HepG2 (cell line): ENCODE results near the gene FUT6. TPM values are rescaled to one million over a fixed set of nuclear protein-coding genes. Genes with fewer than 3 reads are reported as not detected.

ENCODE experiments used
- ATF7 ChIP-seq, 2 experiments: fragments of 450-650 bp in 1 of 2; sonication (generic) in 1 of 2; formaldehyde crosslinking in 1 of 2; IDR thresholded peaks; 2 replicates each; pipeline versions ENCODE4 v1.4.0 to v1.6.1; 2016 to 2020; ENCODE audit warnings: antibody characterized with exemption in 1 of 2, mild to moderate bottlenecking in 1 of 2, missing genetic modification reagents in 1 of 2
- BHLHE40 ChIP-seq: IDR thresholded peaks from 2 replicates; pipeline ENCODE4 v1.6.1; 2011; ENCODE audit warnings: low read length, improper control_type of control experiment
- HOXA3 ChIP-seq: sonication (generic); formaldehyde crosslinking; IDR thresholded peaks from 2 replicates; pipeline ENCODE4 v1.5.0; 2020; ENCODE audit warnings: missing genetic modification reagents
- HOXD1 ChIP-seq: sonication (generic); formaldehyde crosslinking; IDR thresholded peaks from 2 replicates; pipeline ENCODE4 v1.5.0; 2020; ENCODE audit warnings: missing genetic modification reagents
- ISX ChIP-seq: sonication (generic); formaldehyde crosslinking; conservative IDR thresholded peaks from 2 replicates; pipeline ENCODE4 v1.5.0; 2020; ENCODE audit warnings: missing genetic modification reagents
- MIER3 ChIP-seq: IDR thresholded peaks from 2 replicates; pipeline ENCODE4 v1.6.1; 2016; ENCODE audit warnings: missing compliant biosample characterization, borderline replicate concordance
- MZF1 ChIP-seq: sonication (generic); formaldehyde crosslinking; IDR thresholded peaks from 2 replicates; pipeline ENCODE4 v1.8.1; 2023; ENCODE audit warnings: mild to moderate bottlenecking, missing genetic modification reagents, borderline replicate concordance
- NCOA1 ChIP-seq: sonication (generic); formaldehyde crosslinking; IDR thresholded peaks from 2 replicates; pipeline ENCODE4 v1.9.0; 2021; ENCODE audit warnings: missing genetic modification reagents
- RFX1 ChIP-seq: fragments of 450-650 bp; IDR thresholded peaks from 2 replicates; pipeline ENCODE4 v1.6.1; 2017
- RNF2 ChIP-seq: fragments of 450-650 bp; conservative IDR thresholded peaks from 2 replicates; pipeline ENCODE4 v1.6.1; 2016; ENCODE audit warnings: low read depth
- SIN3B ChIP-seq: fragments of 150-350 bp; IDR thresholded peaks from 2 replicates; pipeline ENCODE4 v1.6.1; 2014; ENCODE audit warnings: low read length
- ZEB1 ChIP-seq: IDR thresholded peaks from 2 replicates; pipeline ENCODE4 v1.6.1; 2012; ENCODE audit warnings: mild to moderate bottlenecking, low read depth, inconsistent platforms; ENCODE audit not compliant: insufficient replicate concordance
- ZNF20 ChIP-seq: sonication (generic); formaldehyde crosslinking; IDR thresholded peaks from 2 replicates; pipeline ENCODE4 v1.4.0; 2020; ENCODE audit warnings: mild to moderate bottlenecking, moderate library complexity, missing genetic modification reagents
- ZNF205 ChIP-seq: IDR thresholded peaks from 2 replicates; pipeline ENCODE4 v1.6.1; 2018; ENCODE audit warnings: missing biosample characterization, missing genetic modification reagents
- ZNF460 ChIP-seq: sonication (generic); formaldehyde crosslinking; IDR thresholded peaks from 2 replicates; pipeline ENCODE4 v1.5.1; 2020; ENCODE audit warnings: missing genetic modification reagents, mild to moderate bottlenecking, borderline replicate concordance
- ZNF703 ChIP-seq: sonication (generic); formaldehyde crosslinking; IDR thresholded peaks from 2 replicates; pipeline ENCODE4 v1.5.1; 2020; ENCODE audit warnings: missing genetic modification reagents, mild to moderate bottlenecking, moderate library complexity, borderline replicate concordance
- ZNF737 ChIP-seq: sonication (generic); formaldehyde crosslinking; IDR thresholded peaks from 2 replicates; pipeline ENCODE4 v1.5.0; 2020; ENCODE audit warnings: missing genetic modification reagents, mild to moderate bottlenecking, borderline replicate concordance
- ZNF891 ChIP-seq: sonication (generic); formaldehyde crosslinking; IDR thresholded peaks from 2 replicates; pipeline ENCODE4 v1.5.0; 2020; ENCODE audit warnings: mild to moderate bottlenecking, missing genetic modification reagents
- ZSCAN30 ChIP-seq: sonication (generic); formaldehyde crosslinking; IDR thresholded peaks from 2 replicates; pipeline ENCODE4 v1.5.0; 2020; ENCODE audit warnings: mild to moderate bottlenecking, missing genetic modification reagents
- polyA plus RNA-seq, 8 experiments: library from polyadenylated mRNA; depleted of rRNA in 3 of 8; stranded (reverse) in 7 of 8; unstranded in 1 of 8; fragments of >200 nt; fragmentation: Illumina TruSeq in 4 of 8; extraction: Trizol in 4 of 8; gene quantifications; 2 replicates each; pipeline versions ENCODE4 v1.2.1 to v1.2.3, GENCODE V29; 2011 to 2016; ENCODE audit warnings: low read depth in 4 of 8, missing spikeins in 1 of 8, mixed read lengths in 1 of 8; ENCODE audit not compliant: insufficient read depth in 1 of 8
- total RNA-seq, 5 experiments: library from RNA; depleted of rRNA; stranded (reverse); fragments of >200 nt; fragmentation: Illumina TruSeq; extraction: Trizol; gene quantifications; 2 replicates each; pipeline ENCODE4 v1.2.3, GENCODE V29; 2016; ENCODE audit warnings: low read depth in 1 of 5
- TF ChIP-seq, protein P1 (sequence below): sonication (generic); formaldehyde crosslinking; IDR thresholded peaks from 2 replicates; pipeline ENCODE4 v1.5.0; 2020; ENCODE audit warnings: mild to moderate bottlenecking, missing genetic modification reagents, borderline replicate concordance
- TF ChIP-seq, protein P2 (sequence below): sonication (generic); formaldehyde crosslinking; IDR thresholded peaks from 2 replicates; pipeline ENCODE4 v1.4.0; 2020; ENCODE audit warnings: missing genetic modification reagents
- TF ChIP-seq, protein P3 (sequence below): IDR thresholded peaks from 2 replicates; pipeline ENCODE4 v1.6.1; 2016; ENCODE audit warnings: low read depth, borderline replicate concordance
- TF ChIP-seq, protein P4 (sequence below), 2 experiments: sonication (generic) in 1 of 2; formaldehyde crosslinking in 1 of 2; IDR thresholded peaks; 2 replicates each; pipeline versions ENCODE4 v1.4.0 to v1.6.1; 2018 to 2020; ENCODE audit warnings: missing genetic modification reagents in 2 of 2, borderline replicate concordance in 1 of 2, low read depth in 1 of 2, mild to moderate bottlenecking in 1 of 2, missing biosample characterization in 1 of 2

Gene FUT6
- total and polyA plus RNA-seq, 2 of the 13 experiments (the other 11 are each of a cell fraction or from before 2014, with no cell fraction given), result 8.2 to 27.7 TPM

DNA sequence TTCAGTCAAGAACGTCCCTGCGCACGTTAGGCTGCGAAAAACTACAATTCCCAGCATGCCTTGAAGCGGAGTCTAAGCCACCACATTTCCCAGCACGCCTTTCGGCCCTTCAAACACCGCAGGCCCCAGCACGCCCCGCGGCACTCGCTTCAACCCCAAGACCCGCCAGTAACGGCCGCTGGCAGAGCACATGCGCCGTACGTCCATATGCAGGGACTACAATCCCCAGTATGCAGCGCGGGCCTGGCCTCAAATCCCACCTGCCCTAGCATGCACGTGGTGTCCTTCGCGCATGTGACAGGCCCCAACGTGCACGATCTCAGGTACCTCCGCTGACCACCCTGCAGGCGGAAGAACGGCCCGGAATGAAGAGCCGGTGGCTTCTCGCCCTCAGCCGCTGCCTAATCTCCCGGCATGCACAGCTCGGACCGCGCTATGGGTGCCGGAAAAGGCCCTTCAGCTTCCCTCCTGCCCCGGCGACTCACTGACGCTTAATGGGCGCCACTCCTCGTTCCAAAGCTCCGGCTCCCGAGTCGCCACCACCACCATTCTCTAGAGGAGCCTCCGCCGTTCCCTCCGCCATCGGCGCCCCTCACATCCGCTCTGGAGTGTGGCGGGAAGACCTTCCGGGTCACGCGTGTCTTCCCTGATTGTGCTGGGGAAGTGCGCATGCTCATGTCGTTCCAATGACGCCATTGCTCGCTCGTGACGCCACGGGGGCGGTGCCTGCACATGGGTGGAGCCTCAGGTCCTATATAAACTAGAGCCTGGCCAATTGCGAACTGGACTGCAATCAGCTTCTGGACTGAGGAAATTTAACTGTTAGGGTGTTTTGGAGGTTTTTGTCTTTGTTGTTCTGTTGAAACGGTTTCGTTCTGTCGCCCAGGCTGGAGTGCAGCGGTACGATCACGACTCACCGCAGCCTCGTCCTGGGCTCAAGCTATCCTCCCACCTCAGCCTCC lies 48.7 kb downstream of the FUT6 start, which contains the start of gene DUS3L (continued):
- peak; percentile 82; the same call in 1 of the 2 replicates for TF ChIP-seq ZNF737
- TF ChIP-seq HOXD1 (CRISPR knock-in tag), result no peak
- TF ChIP-seq MIER3 (CRISPR knock-in tag), result peak; percentile 65; the same call in 1 of the 2 replicates
- TF ChIP-seq RFX1, result no peak
- no peak for TF ChIP-seq SIN3B
- TF ChIP-seq ZNF703, result no peak
- TF ChIP-seq, protein P1, sequence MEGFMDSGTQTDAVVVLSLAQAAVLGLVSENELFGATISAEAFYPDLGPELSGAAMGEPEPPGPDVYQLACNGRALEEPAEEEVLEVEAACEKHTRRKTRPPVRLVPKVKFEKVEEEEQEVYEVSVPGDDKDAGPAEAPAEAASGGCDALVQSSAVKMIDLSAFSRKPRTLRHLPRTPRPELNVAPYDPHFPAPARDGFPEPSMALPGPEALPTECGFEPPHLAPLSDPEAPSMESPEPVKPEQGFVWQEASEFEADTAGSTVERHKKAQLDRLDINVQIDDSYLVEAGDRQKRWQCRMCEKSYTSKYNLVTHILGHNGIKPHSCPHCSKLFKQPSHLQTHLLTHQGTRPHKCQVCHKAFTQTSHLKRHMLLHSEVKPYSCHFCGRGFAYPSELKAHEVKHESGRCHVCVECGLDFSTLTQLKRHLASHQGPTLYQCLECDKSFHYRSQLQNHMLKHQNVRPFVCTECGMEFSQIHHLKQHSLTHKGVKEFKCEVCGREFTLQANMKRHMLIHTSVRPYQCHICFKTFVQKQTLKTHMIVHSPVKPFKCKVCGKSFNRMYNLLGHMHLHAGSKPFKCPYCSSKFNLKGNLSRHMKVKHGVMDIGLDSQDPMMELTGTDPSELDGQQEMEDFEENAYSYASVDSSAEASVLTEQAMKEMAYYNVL (CRISPR knock-in tag), result peak; percentile 79; the same call in 1 of the 2 replicates
- TF ChIP-seq ATF7 (IDR thresholded peaks at IDR 0.05), result peak; percentile 57
- no peak; the same call in 1 of the 2 replicates for TF ChIP-seq ATF7 (CRISPR knock-in tag; IDR thresholded peaks at IDR 0.05)
- no peak for TF ChIP-seq ZNF20
- peak; percentile 99 for TF ChIP-seq HOXA3 (CRISPR knock-in tag)
- peak; percentile 97 for TF ChIP-seq RNF2
- TF ChIP-seq, protein P2, sequence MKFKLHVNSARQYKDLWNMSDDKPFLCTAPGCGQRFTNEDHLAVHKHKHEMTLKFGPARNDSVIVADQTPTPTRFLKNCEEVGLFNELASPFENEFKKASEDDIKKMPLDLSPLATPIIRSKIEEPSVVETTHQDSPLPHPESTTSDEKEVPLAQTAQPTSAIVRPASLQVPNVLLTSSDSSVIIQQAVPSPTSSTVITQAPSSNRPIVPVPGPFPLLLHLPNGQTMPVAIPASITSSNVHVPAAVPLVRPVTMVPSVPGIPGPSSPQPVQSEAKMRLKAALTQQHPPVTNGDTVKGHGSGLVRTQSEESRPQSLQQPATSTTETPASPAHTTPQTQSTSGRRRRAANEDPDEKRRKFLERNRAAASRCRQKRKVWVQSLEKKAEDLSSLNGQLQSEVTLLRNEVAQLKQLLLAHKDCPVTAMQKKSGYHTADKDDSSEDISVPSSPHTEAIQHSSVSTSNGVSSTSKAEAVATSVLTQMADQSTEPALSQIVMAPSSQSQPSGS, result peak; percentile 67
- TF ChIP-seq MZF1, result no peak
- TF ChIP-seq, protein P3, sequence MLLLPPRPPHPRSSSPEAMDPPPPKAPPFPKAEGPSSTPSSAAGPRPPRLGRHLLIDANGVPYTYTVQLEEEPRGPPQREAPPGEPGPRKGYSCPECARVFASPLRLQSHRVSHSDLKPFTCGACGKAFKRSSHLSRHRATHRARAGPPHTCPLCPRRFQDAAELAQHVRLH, result peak; percentile 68; the same call in 1 of the 2 replicates
- TF ChIP-seq, protein P4, sequence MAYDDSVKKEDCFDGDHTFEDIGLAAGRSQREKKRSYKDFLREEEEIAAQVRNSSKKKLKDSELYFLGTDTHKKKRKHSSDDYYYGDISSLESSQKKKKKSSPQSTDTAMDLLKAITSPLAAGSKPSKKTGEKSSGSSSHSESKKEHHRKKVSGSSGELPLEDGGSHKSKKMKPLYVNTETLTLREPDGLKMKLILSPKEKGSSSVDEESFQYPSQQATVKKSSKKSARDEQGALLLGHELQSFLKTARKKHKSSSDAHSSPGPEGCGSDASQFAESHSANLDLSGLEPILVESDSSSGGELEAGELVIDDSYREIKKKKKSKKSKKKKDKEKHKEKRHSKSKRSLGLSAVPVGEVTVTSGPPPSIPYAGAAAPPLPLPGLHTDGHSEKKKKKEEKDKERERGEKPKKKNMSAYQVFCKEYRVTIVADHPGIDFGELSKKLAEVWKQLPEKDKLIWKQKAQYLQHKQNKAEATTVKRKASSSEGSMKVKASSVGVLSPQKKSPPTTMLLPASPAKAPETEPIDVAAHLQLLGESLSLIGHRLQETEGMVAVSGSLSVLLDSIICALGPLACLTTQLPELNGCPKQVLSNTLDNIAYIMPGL (CRISPR knock-in tag; IDR thresholded peaks at IDR 0.05; ENCODE audit: borderline replicate concordance in 1 of 2, low read depth in 1 of 2), result peak; percentile 72 to 77; a peak in 3 of 4 replicates
- no peak; the same call in 1 of the 2 replicates for TF ChIP-seq ZNF205 (CRISPR knock-in tag)
- peak; percentile 91 for TF ChIP-seq ZNF891
- TF ChIP-seq ZSCAN30 (CRISPR knock-in tag), result no peak
- peak; percentile 80; the same call in 1 of the 2 replicates for TF ChIP-seq ZNF460 (CRISPR knock-in tag)
- no peak for TF ChIP-seq ISX (CRISPR knock-in tag)
- no peak for TF ChIP-seq NCOA1 (CRISPR knock-in tag)
- TF ChIP-seq BHLHE40, result peak; percentile 69
- no peak for TF ChIP-seq ZEB1
